K562 (cell line): ENCODE data around the gene SLCO2B1. TPM values are rescaled to one million over a fixed set of nuclear protein-coding genes. Genes with fewer than 3 reads are reported as not detected.

Experiments
- CC2D1A ChIP-seq: fragments of 450-650 bp; IDR thresholded peaks from 2 replicates; pipeline ENCODE4 v1.6.1; 2017; ENCODE audit warnings: mild to moderate bottlenecking
- CTBP1 ChIP-seq: fragments of 450-650 bp; IDR thresholded peaks from 2 replicates; pipeline ENCODE4 v1.6.1; 2016; ENCODE audit warnings: borderline replicate concordance
- HDAC2 ChIP-seq: fragments of 450-650 bp; IDR thresholded peaks from 2 replicates; pipeline ENCODE4 v1.6.1; 2016; ENCODE audit warnings: mild to moderate bottlenecking
- MAZ ChIP-seq, 2 experiments: fragments of 450-650 bp in 1 of 2; sonication (generic) in 1 of 2; formaldehyde crosslinking; IDR thresholded peaks in 1 of 2; conservative IDR thresholded peaks in 1 of 2; 2 replicates each; pipeline versions ENCODE4 v1.4.0 to v1.5.0; 2020; ENCODE audit warnings: mild to moderate bottlenecking in 1 of 2, missing genetic modification reagents in 1 of 2
- SMAD3 ChIP-seq: fragments of 450-650 bp; formaldehyde crosslinking; conservative IDR thresholded peaks from 2 replicates; pipeline ENCODE4 v1.4.0; 2020; ENCODE audit warnings: mild to moderate bottlenecking
- ZNF263 ChIP-seq: sonication (generic); formaldehyde crosslinking; IDR thresholded peaks from 2 replicates; pipeline ENCODE4 v1.8.0; 2022; ENCODE audit warnings: mild to moderate bottlenecking, missing genetic modification reagents, borderline replicate concordance
- polyA plus RNA-seq, 8 experiments: library from polyadenylated mRNA; depleted of rRNA in 4 of 8; stranded (reverse) in 5 of 8; unstranded in 3 of 8; fragments of >200 nt; fragmentation: Nextera tagmentation in 2 of 8; fragmentation: Illumina TruSeq in 1 of 8; extraction: Ambion mirVana in 2 of 8; extraction: Trizol in 1 of 8; gene quantifications; 2 replicates each; pipeline versions ENCODE4 v1.2.1 to v1.2.3, GENCODE V29; 2011 to 2014; ENCODE audit warnings: inconsistent platforms in 1 of 8, missing spikeins in 1 of 8
- total RNA-seq, 7 experiments: library from RNA; depleted of rRNA in 6 of 7; stranded (reverse); fragments of >200 nt in 6 of 7; fragmentation: Illumina TruSeq in 2 of 7; extraction: Trizol in 2 of 7; gene quantifications; 2 replicates each; pipeline versions ENCODE4 v1.2.1 to v1.2.3, GENCODE V29; 2011 to 2021; ENCODE audit warnings: low replicate concordance in 1 of 7
- TF ChIP-seq, protein P1 (sequence below), 2 experiments: fragments of 450-650 bp; formaldehyde crosslinking in 1 of 2; IDR thresholded peaks; 2 replicates each; pipeline versions ENCODE4 v1.4.0 to v1.6.1; 2014 to 2020; ENCODE audit warnings: mild to moderate bottlenecking in 2 of 2, borderline replicate concordance in 1 of 2, low read depth in 1 of 2
- TF ChIP-seq, protein P2 (sequence below): fragments of 450-650 bp; formaldehyde crosslinking; IDR thresholded peaks from 2 replicates; pipeline ENCODE4 v1.4.0; 2022; ENCODE audit warnings: mild to moderate bottlenecking, moderate library complexity
- TF ChIP-seq, protein P3 (sequence below): fragments of 450-650 bp; formaldehyde crosslinking; IDR thresholded peaks from 2 replicates; pipeline ENCODE4 v1.4.0; 2020; ENCODE audit warnings: mild to moderate bottlenecking, moderate library complexity

The SLCO2B1 gene
- total and polyA plus RNA-seq, 9 of the 15 experiments (the other 6 are each of a cell fraction or from before 2014, with no cell fraction given) = 0.70 to 14.7 (median 7.6) TPM

GRCh38 chr11:75204685-75205563 lies 54.0 kb downstream of the SLCO2B1 start (continued):
- TF ChIP-seq ZNF263 (CRISPR knock-in tag) = peak; percentile 98
- peak; percentile 30; the same call in 1 of the 2 replicates for TF ChIP-seq CTBP1
- TF ChIP-seq SMAD3 = 0 out of 2 replicates have a peak, but pooled peaks have one; percentile 7
- TF ChIP-seq, protein P1, sequence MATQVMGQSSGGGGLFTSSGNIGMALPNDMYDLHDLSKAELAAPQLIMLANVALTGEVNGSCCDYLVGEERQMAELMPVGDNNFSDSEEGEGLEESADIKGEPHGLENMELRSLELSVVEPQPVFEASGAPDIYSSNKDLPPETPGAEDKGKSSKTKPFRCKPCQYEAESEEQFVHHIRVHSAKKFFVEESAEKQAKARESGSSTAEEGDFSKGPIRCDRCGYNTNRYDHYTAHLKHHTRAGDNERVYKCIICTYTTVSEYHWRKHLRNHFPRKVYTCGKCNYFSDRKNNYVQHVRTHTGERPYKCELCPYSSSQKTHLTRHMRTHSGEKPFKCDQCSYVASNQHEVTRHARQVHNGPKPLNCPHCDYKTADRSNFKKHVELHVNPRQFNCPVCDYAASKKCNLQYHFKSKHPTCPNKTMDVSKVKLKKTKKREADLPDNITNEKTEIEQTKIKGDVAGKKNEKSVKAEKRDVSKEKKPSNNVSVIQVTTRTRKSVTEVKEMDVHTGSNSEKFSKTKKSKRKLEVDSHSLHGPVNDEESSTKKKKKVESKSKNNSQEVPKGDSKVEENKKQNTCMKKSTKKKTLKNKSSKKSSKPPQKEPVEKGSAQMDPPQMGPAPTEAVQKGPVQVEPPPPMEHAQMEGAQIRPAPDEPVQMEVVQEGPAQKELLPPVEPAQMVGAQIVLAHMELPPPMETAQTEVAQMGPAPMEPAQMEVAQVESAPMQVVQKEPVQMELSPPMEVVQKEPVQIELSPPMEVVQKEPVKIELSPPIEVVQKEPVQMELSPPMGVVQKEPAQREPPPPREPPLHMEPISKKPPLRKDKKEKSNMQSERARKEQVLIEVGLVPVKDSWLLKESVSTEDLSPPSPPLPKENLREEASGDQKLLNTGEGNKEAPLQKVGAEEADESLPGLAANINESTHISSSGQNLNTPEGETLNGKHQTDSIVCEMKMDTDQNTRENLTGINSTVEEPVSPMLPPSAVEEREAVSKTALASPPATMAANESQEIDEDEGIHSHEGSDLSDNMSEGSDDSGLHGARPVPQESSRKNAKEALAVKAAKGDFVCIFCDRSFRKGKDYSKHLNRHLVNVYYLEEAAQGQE (IDR thresholded peaks at IDR 0.05; ENCODE audit: borderline replicate concordance) = peak; percentile 92
- TF ChIP-seq, protein P1 (CRISPR knock-in tag; IDR thresholded peaks at IDR 0.05; ENCODE audit: low read depth) = peak; percentile 41; the same call in 1 of the 2 replicates
- TF ChIP-seq, protein P2, sequence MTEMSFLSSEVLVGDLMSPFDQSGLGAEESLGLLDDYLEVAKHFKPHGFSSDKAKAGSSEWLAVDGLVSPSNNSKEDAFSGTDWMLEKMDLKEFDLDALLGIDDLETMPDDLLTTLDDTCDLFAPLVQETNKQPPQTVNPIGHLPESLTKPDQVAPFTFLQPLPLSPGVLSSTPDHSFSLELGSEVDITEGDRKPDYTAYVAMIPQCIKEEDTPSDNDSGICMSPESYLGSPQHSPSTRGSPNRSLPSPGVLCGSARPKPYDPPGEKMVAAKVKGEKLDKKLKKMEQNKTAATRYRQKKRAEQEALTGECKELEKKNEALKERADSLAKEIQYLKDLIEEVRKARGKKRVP (CRISPR knock-in tag) = no peak
- TF ChIP-seq HDAC2 = no peak
- peak; percentile 83 for TF ChIP-seq CC2D1A
- peak in 1 of 2 experiments; percentile 71; a peak in 3 of 4 replicates for TF ChIP-seq MAZ (CRISPR knock-in tag; conservative IDR thresholded peaks at IDR 0.05 in 1 of 2, IDR thresholded peaks at IDR 0.05 in 1 of 2)
- TF ChIP-seq, protein P3, sequence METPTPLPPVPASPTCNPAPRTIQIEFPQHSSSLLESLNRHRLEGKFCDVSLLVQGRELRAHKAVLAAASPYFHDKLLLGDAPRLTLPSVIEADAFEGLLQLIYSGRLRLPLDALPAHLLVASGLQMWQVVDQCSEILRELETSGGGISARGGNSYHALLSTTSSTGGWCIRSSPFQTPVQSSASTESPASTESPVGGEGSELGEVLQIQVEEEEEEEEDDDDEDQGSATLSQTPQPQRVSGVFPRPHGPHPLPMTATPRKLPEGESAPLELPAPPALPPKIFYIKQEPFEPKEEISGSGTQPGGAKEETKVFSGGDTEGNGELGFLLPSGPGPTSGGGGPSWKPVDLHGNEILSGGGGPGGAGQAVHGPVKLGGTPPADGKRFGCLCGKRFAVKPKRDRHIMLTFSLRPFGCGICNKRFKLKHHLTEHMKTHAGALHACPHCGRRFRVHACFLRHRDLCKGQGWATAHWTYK = 0 out of 2 replicates have a peak, but pooled peaks have one; percentile 17
